HG02798 (cell line): Measurements from ENCODE around the gene KLHL7.
"Not testable (repeated sequence)": the region's sequence is repeated elsewhere in the genome, so short reads cannot be mapped to it uniquely, and the experiment has no call there.

ENCODE experiments used
- ATAC-seq: cut with Tn5 transposase; IDR thresholded peaks from one replicate; pipeline ENCODE4 v1.9.1; 2021; ENCODE audit warnings: mild to moderate bottlenecking; ENCODE audit not compliant: unreplicated experiment, poor library complexity

The KLHL7 gene

DNA sequence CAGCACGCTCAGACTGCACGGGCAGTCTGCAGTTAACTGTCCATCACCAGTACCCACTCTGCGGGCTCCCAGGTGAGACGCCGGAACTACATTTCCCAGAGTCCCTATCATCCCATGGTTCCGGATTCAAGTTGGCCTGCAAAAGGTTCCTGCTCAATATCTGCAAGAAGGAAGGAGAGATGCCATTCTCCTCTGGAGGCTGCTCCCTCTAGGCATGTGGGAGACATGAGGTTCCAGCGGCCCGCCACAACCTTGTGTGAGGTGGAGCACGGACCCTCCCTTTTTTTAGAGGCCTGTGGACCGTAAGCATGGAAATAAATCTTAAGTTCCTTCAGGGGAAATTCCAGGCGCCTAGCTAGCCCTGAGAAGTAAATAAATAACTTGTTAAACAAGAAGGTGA lies 106.0 kb downstream of the KLHL7 start:
- no peak for ATAC-seq

DNA sequence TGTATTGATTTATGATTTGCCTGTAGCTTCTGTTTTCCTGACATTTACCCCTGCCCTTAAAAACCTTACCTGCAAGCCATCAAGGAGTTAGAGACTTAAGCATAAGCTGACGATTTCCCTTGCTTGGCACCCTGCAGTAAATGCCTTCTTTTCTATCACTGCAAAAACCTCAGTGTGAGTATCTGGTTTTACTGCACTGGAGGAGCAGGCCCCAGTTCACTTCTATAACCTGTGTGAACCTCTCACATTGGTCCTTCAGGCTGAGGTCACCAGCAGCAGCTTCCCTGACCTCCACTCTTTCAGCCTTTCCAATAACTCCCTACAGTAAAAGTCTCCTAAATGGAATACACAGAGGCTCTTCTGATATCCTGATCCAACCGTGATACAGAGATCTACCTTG lies 106.8 kb downstream of the KLHL7 start:
- ATAC-seq = no peak

DNA sequence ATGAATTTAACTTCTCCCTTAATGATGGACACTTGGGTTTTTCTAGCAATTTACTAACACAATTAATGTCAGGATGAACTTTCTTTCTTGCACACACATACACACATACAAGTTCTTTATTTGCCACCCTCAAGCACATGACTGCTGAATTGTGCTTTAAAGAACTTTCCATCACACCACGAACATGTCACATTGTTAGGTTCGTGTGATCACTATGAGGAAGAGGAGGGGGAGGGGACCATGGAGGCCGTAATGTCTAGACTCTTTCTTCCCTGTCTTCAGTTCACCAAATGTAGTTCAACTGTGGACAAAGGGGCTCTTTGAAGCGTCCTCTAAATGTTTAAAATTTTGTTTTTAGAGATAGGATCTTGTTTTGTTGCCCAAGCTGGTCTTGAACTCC lies 107.3 kb downstream of the KLHL7 start:
- ATAC-seq = no peak

DNA sequence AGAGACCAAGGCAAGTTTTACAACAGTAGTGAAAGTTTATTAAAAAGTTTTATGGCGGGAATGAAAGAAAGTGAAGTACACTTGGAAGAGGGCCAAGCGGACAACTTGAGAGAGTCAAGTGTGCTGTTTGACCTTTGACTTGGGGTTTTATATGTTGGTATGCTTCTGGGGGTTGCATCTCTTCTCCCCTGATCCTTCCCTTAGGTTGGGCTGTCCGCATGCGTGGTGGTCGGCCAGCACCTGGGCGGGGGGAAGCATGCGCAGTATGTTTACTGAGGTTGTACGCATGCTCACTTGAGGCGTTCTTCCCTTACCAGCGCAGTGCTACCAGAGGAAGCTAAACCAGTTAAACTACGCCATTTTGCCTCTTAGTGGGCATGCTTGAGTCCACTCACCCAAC lies 108.2 kb downstream of the KLHL7 start:
- ATAC-seq = no peak

DNA sequence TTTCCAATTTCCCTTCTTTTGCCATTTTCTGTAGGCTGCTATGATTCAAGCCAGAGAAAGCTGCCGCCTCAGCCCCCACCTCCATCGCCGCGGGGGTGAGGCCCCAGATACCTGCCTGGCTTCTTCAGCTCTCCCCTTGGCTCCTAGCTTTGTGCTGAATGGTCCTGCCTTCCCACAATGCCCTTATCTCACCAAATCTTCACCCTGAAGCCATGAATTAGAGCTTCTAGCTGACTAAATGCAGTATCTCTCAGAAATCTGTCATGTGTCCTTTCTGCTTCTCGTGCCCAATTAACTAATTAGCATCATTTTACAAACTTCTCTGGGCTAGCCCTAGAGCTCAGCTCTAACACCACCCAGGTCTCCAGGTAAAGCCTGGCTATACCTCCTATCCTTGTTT lies 108.8 kb downstream of the KLHL7 start:
- ATAC-seq = no peak

DNA sequence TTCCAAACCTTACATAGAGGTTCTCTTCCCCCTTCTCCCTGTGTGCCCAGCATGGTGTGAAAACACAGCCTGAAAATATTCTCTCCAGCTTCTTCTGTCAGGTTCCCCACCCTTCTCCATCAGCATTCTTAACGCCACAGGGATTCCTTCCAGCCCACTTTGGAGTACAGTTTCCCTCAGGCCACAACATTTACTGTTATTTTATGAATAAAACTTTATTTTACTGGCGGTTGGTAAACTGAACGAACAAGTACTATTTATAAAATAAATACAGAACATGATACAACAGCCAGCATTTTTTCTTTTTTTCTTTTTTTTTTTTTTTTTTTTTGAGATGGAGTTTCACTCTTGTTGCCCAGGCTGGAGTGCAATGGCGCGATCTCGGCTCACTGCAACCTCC lies 109.4 kb downstream of the KLHL7 start:
- ATAC-seq = no peak

DNA sequence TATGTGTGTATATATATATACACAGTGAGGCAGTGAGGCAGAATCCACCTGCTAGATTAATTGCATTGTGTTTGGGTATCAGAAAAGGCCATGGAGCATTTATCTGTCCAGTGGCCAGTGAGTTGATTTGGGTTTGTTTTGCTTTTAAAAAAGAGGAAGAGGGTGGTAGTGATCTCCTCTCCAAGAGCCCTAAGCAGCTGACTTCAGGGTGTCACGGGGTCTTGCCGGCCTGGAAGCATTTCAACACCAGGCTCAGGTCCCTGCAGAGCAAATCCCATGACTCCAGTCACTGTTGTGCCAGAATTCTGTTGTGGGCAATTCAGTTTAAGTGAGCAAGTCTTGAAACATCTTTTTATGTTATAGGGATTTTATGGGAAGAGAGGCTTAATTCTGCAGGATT lies 110.4 kb downstream of the KLHL7 start:
- no peak for ATAC-seq

DNA sequence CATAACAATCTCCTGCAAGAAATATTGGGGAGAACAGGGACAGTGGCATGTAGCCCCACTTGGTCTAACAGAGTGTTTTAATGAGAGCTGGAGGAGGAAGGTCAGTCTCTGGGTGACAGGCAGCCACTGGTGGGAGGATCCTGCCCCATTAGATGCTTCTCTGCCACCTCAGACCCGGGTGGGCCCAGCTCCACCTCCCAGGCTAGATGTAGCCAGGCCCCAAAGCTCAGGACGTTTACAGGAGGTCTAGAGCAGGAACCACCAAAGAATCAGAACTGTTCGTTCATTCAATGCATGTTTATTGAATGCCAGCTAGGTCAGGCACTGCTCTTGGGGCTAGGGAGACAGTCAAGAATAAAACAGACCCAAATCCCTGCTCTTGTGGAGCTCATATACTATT lies 112.6 kb downstream of the KLHL7 start:
- ATAC-seq = no peak

DNA sequence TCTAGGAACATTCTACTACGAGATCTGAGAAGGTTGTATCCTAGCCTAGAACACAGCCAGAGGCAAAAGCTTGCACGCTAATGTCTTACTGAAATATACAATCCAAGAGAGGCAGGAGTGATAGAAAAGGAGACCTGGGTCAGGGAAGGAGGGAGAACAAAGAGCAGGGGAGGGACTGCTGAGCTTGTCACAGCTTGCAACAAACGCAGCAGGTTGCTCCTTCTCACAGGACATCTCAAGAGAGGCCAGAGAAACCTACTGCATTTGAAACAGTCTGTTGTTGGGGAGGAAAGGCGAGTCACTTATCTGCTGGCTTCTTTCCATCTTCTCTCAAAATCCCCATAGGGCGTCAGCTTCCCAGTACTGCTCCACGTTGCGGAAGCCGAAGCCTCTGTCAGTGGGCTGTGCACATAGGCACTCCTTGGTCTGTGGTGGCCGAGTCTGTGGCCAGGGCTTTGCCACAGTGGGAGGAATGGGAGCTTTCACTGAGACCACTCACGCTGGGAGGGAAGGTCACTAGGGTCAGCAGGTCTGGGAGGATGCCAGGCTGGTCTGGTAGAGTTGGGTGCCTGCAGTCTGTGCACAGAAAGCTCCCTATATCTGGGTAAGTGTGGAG lies 115.2 kb downstream of the KLHL7 start:
- ATAC-seq = no peak

DNA sequence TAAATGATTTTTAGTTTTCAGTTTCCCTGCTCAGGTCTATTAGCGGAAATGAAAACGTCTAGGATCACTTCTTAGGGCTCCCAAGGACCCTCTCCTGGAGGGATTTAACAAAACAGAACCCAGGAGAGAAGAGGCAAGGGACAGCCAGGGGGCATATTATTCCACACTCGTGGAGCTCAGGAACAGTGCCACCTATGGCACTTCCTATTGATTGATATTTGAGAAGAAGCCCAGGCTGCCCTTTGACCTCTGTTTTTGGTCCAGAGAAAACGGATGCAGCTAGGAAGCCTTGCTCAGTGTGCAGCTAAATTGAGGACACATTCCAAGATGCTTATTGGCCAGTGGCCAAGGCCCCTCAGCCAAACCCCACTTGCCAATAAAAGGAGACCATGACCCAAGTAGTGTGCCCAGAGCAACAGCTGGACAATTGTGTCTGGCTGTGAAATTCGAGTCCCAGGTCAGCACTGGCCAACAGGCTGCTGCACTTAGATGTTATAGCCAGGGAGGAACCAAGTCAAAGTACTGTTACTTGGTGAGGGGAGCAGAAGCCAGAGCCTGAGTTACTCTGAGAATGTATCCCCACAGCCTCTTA lies 117.0 kb downstream of the KLHL7 start:
- no peak for ATAC-seq

DNA sequence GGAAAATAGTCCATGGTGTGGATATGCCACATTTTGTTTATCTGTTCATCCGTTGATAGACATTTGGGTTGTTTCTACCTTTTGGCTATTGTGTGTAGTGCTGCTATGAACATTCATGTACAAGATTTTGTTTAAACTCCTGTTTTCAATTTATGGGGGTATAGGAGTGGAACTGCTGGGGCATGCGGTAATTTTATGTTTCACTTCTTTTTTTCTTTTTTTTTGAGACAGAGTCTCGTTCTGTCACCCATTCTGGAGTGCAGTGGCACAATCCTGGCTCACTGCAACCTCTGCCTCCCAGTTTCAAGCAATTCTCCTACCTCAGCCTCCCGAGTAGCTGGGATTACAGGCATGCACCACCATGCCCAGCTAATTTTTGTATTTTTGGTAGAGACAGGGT lies 118.8 kb downstream of the KLHL7 start:
- ATAC-seq = not testable (repeated sequence)

DNA sequence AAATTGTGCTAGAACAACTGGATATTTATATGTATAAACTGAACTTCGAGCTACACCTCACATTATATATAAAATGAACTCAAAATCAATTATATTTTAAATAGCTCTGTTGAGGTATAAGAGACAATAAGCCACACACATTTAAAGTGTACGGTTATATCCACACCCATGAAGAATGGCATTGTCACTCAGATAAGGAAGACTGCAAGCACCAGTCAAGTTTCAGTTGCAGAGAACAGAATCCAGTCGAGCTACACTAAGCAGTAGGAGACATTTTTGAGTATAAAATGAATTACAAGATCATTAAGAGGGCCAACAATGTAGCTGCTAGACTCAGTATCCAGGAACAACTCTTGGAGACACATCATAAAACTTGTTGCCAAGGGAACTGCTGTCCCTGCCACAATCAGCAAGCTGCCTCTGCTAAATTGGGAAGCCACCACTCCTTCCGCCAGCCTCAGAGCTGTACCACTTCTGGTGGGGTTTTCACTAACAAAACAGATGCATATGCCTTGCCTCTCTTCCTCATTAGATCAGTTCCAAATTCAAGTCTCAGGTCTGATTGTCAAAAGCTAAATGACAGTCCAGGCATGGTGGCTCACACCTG lies 121.4 kb downstream of the KLHL7 start:
- no peak for ATAC-seq
